HG02571 (cell line): ENCODE data around the gene ZNF212.
"Not testable (repeated sequence)": the region's sequence is repeated elsewhere in the genome, so short reads cannot be mapped to it uniquely, and the experiment has no call there.

Experiments used
- ATAC-seq: cut with Tn5 transposase; IDR thresholded peaks from one replicate; pipeline ENCODE4 v1.9.1; 2021; ENCODE audit warnings: mild to moderate bottlenecking, moderate library complexity; ENCODE audit not compliant: unreplicated experiment

The ZNF212 gene

GRCh38 chr7:149252378-149252777 lies 12.9 kb downstream of the ZNF212 start:
- ATAC-seq = no peak

- ATAC-seq = no peak
Observed at GRCh38 chr7:149253665-149254064, 14.2 kb downstream of the ZNF212 start.

- ATAC-seq = no peak
Observed at GRCh38 chr7:149254181-149254858, 14.9 kb downstream of the ZNF212 start.

- ATAC-seq = no peak
Observed at GRCh38 chr7:149255174-149255573, 15.7 kb downstream of the ZNF212 start.

GRCh38 chr7:149256568-149256967 lies 17.1 kb downstream of the ZNF212 start:
- no peak for ATAC-seq

GRCh38 chr7:149257146-149257545 lies 17.7 kb downstream of the ZNF212 start:
- no peak for ATAC-seq

GRCh38 chr7:149261316-149261828 lies 21.9 kb downstream of the ZNF212 start:
- ATAC-seq = peak; percentile 7

- ATAC-seq = peak; percentile 80
Observed at GRCh38 chr7:149261829-149262617, 22.6 kb downstream of the ZNF212 start, which contains the start of gene ZNF783. ZNF783 (plus strand) TSS chr7:149262196; CDS start chr7:149262334, 138 bp downstream.

- no peak for ATAC-seq
Observed at GRCh38 chr7:149266451-149266850, 27.0 kb downstream of the ZNF212 start.

- no peak for ATAC-seq
Observed at GRCh38 chr7:149267733-149268132, 28.3 kb downstream of the ZNF212 start.

GRCh38 chr7:149274424-149274823 lies 35.0 kb downstream of the ZNF212 start:
- ATAC-seq = not testable (repeated sequence)

GRCh38 chr7:149277871-149278270 lies 38.4 kb downstream of the ZNF212 start:
- no peak for ATAC-seq

- no peak for ATAC-seq
Observed at GRCh38 chr7:149278396-149278795, 38.9 kb downstream of the ZNF212 start.

GRCh38 chr7:149279111-149279743 lies 39.8 kb downstream of the ZNF212 start:
- ATAC-seq = no peak

- no peak for ATAC-seq
Observed at GRCh38 chr7:149280151-149280550, 40.7 kb downstream of the ZNF212 start.

- no peak for ATAC-seq
Observed at GRCh38 chr7:149280661-149281507, 41.4 kb downstream of the ZNF212 start.

GRCh38 chr7:149281508-149282330 lies 42.3 kb downstream of the ZNF212 start:
- no peak for ATAC-seq

GRCh38 chr7:149282331-149282655 lies 42.8 kb downstream of the ZNF212 start:
- ATAC-seq = no peak

GRCh38 chr7:149283321-149283720 lies 43.9 kb downstream of the ZNF212 start:
- ATAC-seq = no peak

GRCh38 chr7:149284343-149284742 lies 44.9 kb downstream of the ZNF212 start:
- no peak for ATAC-seq
